ENCODE measurements around the gene ATP13A1. TPM values are rescaled to one million over a fixed set of nuclear protein-coding genes. Genes with fewer than 3 reads are reported as not detected.
"Not testable (repeated sequence)": the region's sequence is repeated elsewhere in the genome, so short reads cannot be mapped to it uniquely, and the experiment has no call there.

Gene ATP13A1
- polyA plus RNA-seq (2012; ENCODE audit: low read depth, missing spikeins): 35.8 TPM

GRCh38 chr19:19663256-19664120 is at the start of gene ATP13A1:
Gene ATP13A1 (minus strand): TSS chr19:19663676. CDS start chr19:19663666, 10 bp downstream.
- FAIRE-seq (peak; percentile 96), DNase-seq (ENCODE audit: insufficient read length, low spot score) (peak; percentile 75)
- TF ChIP-seq TAF1 (IDR thresholded peaks at IDR 0.05; ENCODE audit: low read depth, low read length): peak; percentile 94
- 0 out of 2 replicates have a peak, but pooled peaks have one; percentile 39 for TF ChIP-seq POLR2AphosphoS5 (IDR thresholded peaks at IDR 0.05; ENCODE audit: low read depth, low read length)
- TF ChIP-seq POU2F2 (IDR thresholded peaks at IDR 0.05; ENCODE audit: low read depth, low read length): peak; percentile 62
- peak; percentile 81 for TF ChIP-seq POLR2A (IDR thresholded peaks at IDR 0.05; ENCODE audit: low read depth, low read length)
- 0 out of 2 replicates have a peak, but pooled peaks have one; percentile 9 for TF ChIP-seq SPI1 (IDR thresholded peaks at IDR 0.05; ENCODE audit: low read depth, low read length)
- TF ChIP-seq PAX5 (IDR thresholded peaks at IDR 0.05; ENCODE audit: insufficient read depth, low read length, severe bottlenecking): no peak

- TF ChIP-seq POLR2A (IDR thresholded peaks at IDR 0.05; ENCODE audit: low read depth, low read length): no peak
- no peak for TF ChIP-seq SPI1 (IDR thresholded peaks at IDR 0.05; ENCODE audit: low read depth, low read length)
- TF ChIP-seq TAF1 (IDR thresholded peaks at IDR 0.05; ENCODE audit: low read depth, low read length): no peak
- TF ChIP-seq POU2F2 (IDR thresholded peaks at IDR 0.05; ENCODE audit: low read depth, low read length): no peak
- FAIRE-seq (no peak), DNase-seq (ENCODE audit: insufficient read length, low spot score) (no peak)
These were observed 48.7 kb upstream of the ATP13A1 start for GRCh38 chr19:19711934-19712828.

- no peak for FAIRE-seq
- no peak for DNase-seq (ENCODE audit: insufficient read length, low spot score)
- no peak for TF ChIP-seq SPI1 (IDR thresholded peaks at IDR 0.05; ENCODE audit: low read depth, low read length)
- TF ChIP-seq TAF1 (IDR thresholded peaks at IDR 0.05; ENCODE audit: low read depth, low read length): no peak
- no peak for TF ChIP-seq PAX5 (IDR thresholded peaks at IDR 0.05; ENCODE audit: insufficient read depth, low read length, severe bottlenecking)
- TF ChIP-seq POLR2A (IDR thresholded peaks at IDR 0.05; ENCODE audit: low read depth, low read length): no peak
- no peak for TF ChIP-seq POLR2AphosphoS5 (IDR thresholded peaks at IDR 0.05; ENCODE audit: low read depth, low read length)
- no peak for TF ChIP-seq POU2F2 (IDR thresholded peaks at IDR 0.05; ENCODE audit: low read depth, low read length)
These were observed 47.9 kb upstream of the ATP13A1 start for GRCh38 chr19:19711306-19711933.

- FAIRE-seq (no peak), DNase-seq (ENCODE audit: insufficient read length, low spot score) (no peak)
- TF ChIP-seq POLR2A (IDR thresholded peaks at IDR 0.05; ENCODE audit: low read depth, low read length): no peak
- no peak for TF ChIP-seq TAF1 (IDR thresholded peaks at IDR 0.05; ENCODE audit: low read depth, low read length)
- no peak for TF ChIP-seq SPI1 (IDR thresholded peaks at IDR 0.05; ENCODE audit: low read depth, low read length)
- no peak for TF ChIP-seq POLR2AphosphoS5 (IDR thresholded peaks at IDR 0.05; ENCODE audit: low read depth, low read length)
- no peak for TF ChIP-seq POU2F2 (IDR thresholded peaks at IDR 0.05; ENCODE audit: low read depth, low read length)
- TF ChIP-seq PAX5 (IDR thresholded peaks at IDR 0.05; ENCODE audit: insufficient read depth, low read length, severe bottlenecking): no peak
These were observed 47.0 kb upstream of the ATP13A1 start for GRCh38 chr19:19710506-19710905.

GRCh38 chr19:19704836-19705235 is 41.4 kb upstream of the ATP13A1 start:
- TF ChIP-seq POLR2AphosphoS5 (IDR thresholded peaks at IDR 0.05; ENCODE audit: low read depth, low read length): no peak
- no peak for TF ChIP-seq TAF1 (IDR thresholded peaks at IDR 0.05; ENCODE audit: low read depth, low read length)
- FAIRE-seq (no peak), DNase-seq (ENCODE audit: insufficient read length, low spot score) (no peak)

- not testable (repeated sequence) for FAIRE-seq; DNase-seq (ENCODE audit: insufficient read length, low spot score)
These were observed 37.0 kb upstream of the ATP13A1 start for GRCh38 chr19:19700493-19700892.

DNA sequence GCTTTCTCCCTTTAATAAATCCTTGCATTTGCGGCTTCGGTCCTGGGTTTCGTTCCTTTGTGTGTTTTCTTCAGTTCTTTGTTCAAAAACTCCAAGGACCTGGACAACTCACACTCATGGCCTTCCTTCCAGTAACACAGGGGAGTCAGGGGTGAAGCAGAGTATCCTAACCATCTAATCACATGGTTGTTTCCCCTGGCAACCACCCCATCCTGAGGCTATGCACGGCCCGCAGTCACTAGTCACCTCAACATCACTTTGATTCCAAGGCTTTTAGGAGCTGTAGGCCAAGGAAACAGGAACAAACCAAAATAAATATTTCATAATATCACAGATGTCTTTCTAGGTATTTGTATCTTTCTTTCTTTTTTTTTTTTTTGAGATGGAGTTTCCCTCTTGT is 34.1 kb upstream of the ATP13A1 start:
- TF ChIP-seq TAF1 (IDR thresholded peaks at IDR 0.05; ENCODE audit: low read depth, low read length) (no peak), POLR2AphosphoS5 (IDR thresholded peaks at IDR 0.05; ENCODE audit: low read depth, low read length) (no peak), PAX5 (IDR thresholded peaks at IDR 0.05; ENCODE audit: insufficient read depth, low read length, severe bottlenecking) (no peak), POLR2A (IDR thresholded peaks at IDR 0.05; ENCODE audit: low read depth, low read length) (no peak), POU2F2 (IDR thresholded peaks at IDR 0.05; ENCODE audit: low read depth, low read length) (no peak), SPI1 (IDR thresholded peaks at IDR 0.05; ENCODE audit: low read depth, low read length) (no peak)
- FAIRE-seq (no peak), DNase-seq (ENCODE audit: insufficient read length, low spot score) (no peak)

DNA sequence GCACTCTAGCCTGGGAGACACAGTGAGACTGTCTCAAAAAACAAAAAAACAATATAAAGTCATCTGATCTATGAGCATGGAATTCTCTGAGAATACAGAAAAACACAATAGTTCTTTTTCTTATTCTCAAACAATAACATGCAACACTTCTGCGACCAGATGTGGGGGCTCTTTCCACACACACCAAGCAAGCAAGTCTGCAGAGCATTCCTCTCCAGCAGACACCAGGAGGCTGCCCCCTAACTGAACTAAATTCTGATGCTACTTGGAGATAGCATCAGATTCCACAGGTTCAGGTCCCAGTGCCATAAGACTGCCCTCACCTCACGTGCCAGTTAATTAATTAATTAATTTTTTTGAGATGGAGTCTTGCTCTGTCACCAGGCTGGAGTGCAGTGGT is 32.9 kb upstream of the ATP13A1 start:
- no peak for DNase-seq (ENCODE audit: insufficient read length, low spot score)
- FAIRE-seq: no peak
- TF ChIP-seq TAF1 (IDR thresholded peaks at IDR 0.05; ENCODE audit: low read depth, low read length): no peak
- TF ChIP-seq POU2F2 (IDR thresholded peaks at IDR 0.05; ENCODE audit: low read depth, low read length): no peak
- TF ChIP-seq POLR2AphosphoS5 (IDR thresholded peaks at IDR 0.05; ENCODE audit: low read depth, low read length): no peak
- TF ChIP-seq POLR2A (IDR thresholded peaks at IDR 0.05; ENCODE audit: low read depth, low read length): no peak
- no peak for TF ChIP-seq SPI1 (IDR thresholded peaks at IDR 0.05; ENCODE audit: low read depth, low read length)
- no peak for TF ChIP-seq PAX5 (IDR thresholded peaks at IDR 0.05; ENCODE audit: insufficient read depth, low read length, severe bottlenecking)

- TF ChIP-seq TAF1 (IDR thresholded peaks at IDR 0.05; ENCODE audit: low read depth, low read length) (no peak), SPI1 (IDR thresholded peaks at IDR 0.05; ENCODE audit: low read depth, low read length) (no peak), POLR2A (IDR thresholded peaks at IDR 0.05; ENCODE audit: low read depth, low read length) (no peak), POU2F2 (IDR thresholded peaks at IDR 0.05; ENCODE audit: low read depth, low read length) (no peak), POLR2AphosphoS5 (IDR thresholded peaks at IDR 0.05; ENCODE audit: low read depth, low read length) (no peak), PAX5 (IDR thresholded peaks at IDR 0.05; ENCODE audit: insufficient read depth, low read length, severe bottlenecking) (no peak)
- DNase-seq (ENCODE audit: insufficient read length, low spot score) (no peak), FAIRE-seq (no peak)
These were observed 28.2 kb upstream of the ATP13A1 start for GRCh38 chr19:19691683-19692082.

- FAIRE-seq; DNase-seq (ENCODE audit: insufficient read length, low spot score): not testable (repeated sequence)
These were observed 25.5 kb upstream of the ATP13A1 start for GRCh38 chr19:19689023-19689422.
